Left ventricle myocardium inferior (tissue), 1 donor: ENCODE data around the gene AURKA. TPM values are rescaled to one million over a fixed set of nuclear protein-coding genes. Genes with fewer than 3 reads are reported as not detected.

ENCODE experiments used
- DNase-seq: peaks from one replicate; pipeline ENCODE4 v3.0.0-alpha.2; 2020
- H3K27ac ChIP-seq: fragments of 200-600 bp; replicated peaks from 2 replicates; pipeline ENCODE4 v1.8.0; 2021
- H3K27me3 ChIP-seq: fragments of 200-600 bp; 2 replicates; pipeline ENCODE4 v1.8.0; 2021; ENCODE audit warnings: low read depth
- H3K36me3 ChIP-seq: fragments of 200-600 bp; 2 replicates; pipeline ENCODE4 v1.8.0; 2021
- H3K4me1 ChIP-seq: fragments of 200-600 bp; 2 replicates; pipeline ENCODE4 v1.8.0; 2021
- H3K4me3 ChIP-seq: fragments of 200-600 bp; 2 replicates; pipeline ENCODE4 v1.8.0; 2021; ENCODE audit warnings: mild to moderate bottlenecking, moderate library complexity
- H3K9me3 ChIP-seq: fragments of 200-600 bp; replicated peaks from 2 replicates; pipeline ENCODE4 v1.8.0; 2021
- CTCF ChIP-seq: fragments of 200-600 bp; IDR thresholded peaks from 2 replicates; pipeline ENCODE4 v1.8.0; 2021; ENCODE audit warnings: antibody characterized with exemption, mild to moderate bottlenecking, borderline replicate concordance
- intact Hi-C: fragments of 100-400 bp; cut with micrococcal nuclease; formaldehyde crosslinking; loops from one replicate; pipeline ENCODE4 v1.11.0; 2022
- total RNA-seq: library from RNA; stranded (reverse); fragmentation: NEBNext Ultra II Directional; extraction: Animal tissue kit (Norgen Biotek cat#: 25700); gene quantifications from one replicate; pipeline ENCODE4 v1.2.1, GENCODE V29; 2021
- donor health status: DM: no; HTN: yes; CAD: no; lungs with severe emphysema.

Gene AURKA
- total RNA-seq, 1 donor from 2014 or later: 7.8 TPM

- peaks cover 5% of the 10 kb centered on the region for H3K4me1 ChIP-seq
- intact Hi-C loops: no loop called here
- no peaks in the 10 kb centered on the region for H3K36me3 ChIP-seq
- DNase-seq: no peak
- H3K27ac ChIP-seq: peak overlapping the region; percentile 10
- no peaks in the 10 kb centered on the region for H3K9me3 ChIP-seq
- peaks cover 21% of the 10 kb centered on the region for H3K27me3 ChIP-seq
- H3K4me3 ChIP-seq: no peak overlapping the region
- no peak for TF ChIP-seq CTCF
These were observed 41.9 kb upstream of the AURKA start for GRCh38 chr20:56433880-56434255.

GRCh38 chr20:56433221-56433879 is 41.3 kb upstream of the AURKA start:
- peak overlapping the region; percentile 10 for H3K27ac ChIP-seq

DNA sequence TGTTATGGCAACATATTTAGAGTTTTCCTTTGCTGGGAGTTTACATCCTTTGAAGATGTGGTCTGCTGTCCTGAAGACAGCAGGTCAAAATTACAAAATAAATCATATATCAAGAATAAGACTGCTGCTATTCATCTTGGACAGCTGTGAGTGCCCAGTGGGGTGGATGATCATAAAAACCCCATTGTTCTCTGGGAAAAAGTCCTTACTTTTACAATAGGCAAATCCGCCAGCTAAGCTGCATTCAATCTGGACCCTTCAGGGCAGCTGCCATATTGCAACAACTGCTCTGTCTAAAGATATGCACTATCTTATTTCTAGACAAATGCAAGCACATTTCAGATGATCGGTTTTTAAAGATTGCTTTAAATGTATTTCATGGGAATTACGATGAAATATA is 39.5 kb upstream of the AURKA start:
- Histone ChIP-seq H3K36me3 (no peaks in the 10 kb centered on the region), H3K27me3 (peaks cover 21% of the 10 kb centered on the region), H3K9me3 (no peaks in the 10 kb centered on the region), H3K27ac (no peak overlapping the region), H3K4me3 (no peak overlapping the region), H3K4me1 (peaks cover 5% of the 10 kb centered on the region)
- no peak for DNase-seq
- intact Hi-C loops: no loop called here
- no peak for TF ChIP-seq CTCF

More at GRCh38 chr20:56433221-56433879, 41.3 kb upstream of the AURKA start:
- peaks cover 5% of the 10 kb centered on the region for H3K4me1 ChIP-seq
- H3K4me3 ChIP-seq: no peak overlapping the region
- peaks cover 21% of the 10 kb centered on the region for H3K27me3 ChIP-seq
- intact Hi-C loops: no loop called here
- no peak for TF ChIP-seq CTCF
- DNase-seq: no peak
- no peaks in the 10 kb centered on the region for H3K9me3 ChIP-seq
- no peaks in the 10 kb centered on the region for H3K36me3 ChIP-seq

- intact Hi-C loops: no loop called here
- DNase-seq: no peak
- no peak overlapping the region for H3K4me3 ChIP-seq
- no peak for TF ChIP-seq CTCF
- no peak overlapping the region for H3K27ac ChIP-seq
- peaks cover 5% of the 10 kb centered on the region for H3K4me1 ChIP-seq
- H3K27me3 ChIP-seq: peaks cover 21% of the 10 kb centered on the region
- no peaks in the 10 kb centered on the region for H3K36me3 ChIP-seq
- no peaks in the 10 kb centered on the region for H3K9me3 ChIP-seq
These were observed 38.9 kb upstream of the AURKA start for GRCh38 chr20:56430957-56431356.

GRCh38 chr20:56430461-56430860 is 38.4 kb upstream of the AURKA start:
- Histone ChIP-seq H3K27ac (no peak overlapping the region), H3K4me1 (peaks cover 5% of the 10 kb centered on the region), H3K4me3 (no peak overlapping the region), H3K9me3 (no peaks in the 10 kb centered on the region), H3K27me3 (peaks cover 21% of the 10 kb centered on the region), H3K36me3 (no peaks in the 10 kb centered on the region)
- intact Hi-C loops: no loop called here
- no peak for DNase-seq
- TF ChIP-seq CTCF: no peak
